Upper lobe of left lung (tissue), 6 donors: ENCODE measurements around the gene MRPL50. TPM values are rescaled to one million over a fixed set of nuclear protein-coding genes. Genes with fewer than 3 reads are reported as not detected.

Source experiments
- ATAC-seq, 2 donors: fragments of 200-7000 bp; cut with Tn5 transposase; one replicate each; pipeline ENCODE4 v1.9.1; 2022; ENCODE audit warnings: mild to moderate bottlenecking in 2 of 2, moderate library complexity in 2 of 2; ENCODE audit not compliant: low FRiP score in 2 of 2
- DNase-seq, 2 donors: peaks; one replicate each; pipeline ENCODE4 v3.0.0-alpha.2; 2019 to 2020
- H3K27ac ChIP-seq, 4 donors: fragments of 200-600 bp; sonication (generic); one replicate each; pipeline ENCODE4 v1.5.1; 2016 to 2019
- H3K27me3 ChIP-seq, 4 donors: fragments of 200-600 bp; sonication (generic); one replicate each; pipeline ENCODE4 v1.5.1; 2017 to 2019
- H3K36me3 ChIP-seq, 4 donors: fragments of 200-600 bp; sonication (generic); one replicate each; pipeline ENCODE4 v1.5.1; 2016 to 2019
- H3K4me1 ChIP-seq, 4 donors: fragments of 200-600 bp; sonication (generic); one replicate each; pipeline ENCODE4 v1.5.1; 2018 to 2019
- H3K4me3 ChIP-seq, 4 donors: fragments of 200-600 bp; sonication (generic); one replicate each; pipeline ENCODE4 v1.5.1; 2017 to 2019; ENCODE audit warnings: mild to moderate bottlenecking in 2 of 4, moderate library complexity in 1 of 4
- H3K9me3 ChIP-seq, 4 donors: fragments of 200-600 bp; sonication (generic); one replicate each; pipeline ENCODE4 v1.5.1; 2018 to 2019
- EP300 ChIP-seq, 4 donors: sonication (generic); formaldehyde crosslinking; IDR thresholded peaks; one replicate each; pipeline ENCODE4 v1.5.1; 2017; ENCODE audit warnings: antibody characterized with exemption in 4 of 4, control low read depth in 2 of 4
- POLR2A ChIP-seq, 4 donors: fragments of 450-650 bp; IDR thresholded peaks; one replicate each; pipeline ENCODE4 v1.5.1; 2016 to 2017; ENCODE audit warnings: antibody characterized with exemption in 4 of 4, mild to moderate bottlenecking in 2 of 4
- POLR2AphosphoS5 ChIP-seq, 2 donors: sonication (generic); formaldehyde crosslinking; IDR thresholded peaks; one replicate each; pipeline ENCODE4 v1.5.1; 2017; ENCODE audit warnings: antibody characterized with exemption in 2 of 2
- WGBS, 2 donors: methylation state at CpG; one replicate each; pipeline ENCODE4 v1.1.5; 2017 to 2018; 5-methylcytosine and 5-hydroxymethylcytosine counted together
- total RNA-seq, 6 donors: library from RNA; depleted of rRNA in 4 of 6; stranded (reverse); fragments of >200 nt in 4 of 6; gene quantifications; one replicate each; pipeline versions ENCODE4 v1.1.0 to v1.2.1, GENCODE V29; 2016 to 2021
- TF ChIP-seq, protein P1 (sequence below), 6 experiments: fragments of 450-650 bp in 4 of 6; fragments of 200-600 bp in 2 of 6; sonication (generic) in 2 of 6; IDR thresholded peaks; one replicate each; pipeline ENCODE4 v1.5.1; 2016 to 2019; ENCODE audit warnings: antibody characterized with exemption in 6 of 6
- donor health status: DM: no; HTN: no; CAD: no; lungs with moderate emphysema.
- donor health status: DM: no; HTN: yes; CAD: no; lungs with severe emphysema.

Gene MRPL50
- total RNA-seq, 6 donors from 2014 or later = 3.9 to 13.4 (median 9.2) TPM

DNA sequence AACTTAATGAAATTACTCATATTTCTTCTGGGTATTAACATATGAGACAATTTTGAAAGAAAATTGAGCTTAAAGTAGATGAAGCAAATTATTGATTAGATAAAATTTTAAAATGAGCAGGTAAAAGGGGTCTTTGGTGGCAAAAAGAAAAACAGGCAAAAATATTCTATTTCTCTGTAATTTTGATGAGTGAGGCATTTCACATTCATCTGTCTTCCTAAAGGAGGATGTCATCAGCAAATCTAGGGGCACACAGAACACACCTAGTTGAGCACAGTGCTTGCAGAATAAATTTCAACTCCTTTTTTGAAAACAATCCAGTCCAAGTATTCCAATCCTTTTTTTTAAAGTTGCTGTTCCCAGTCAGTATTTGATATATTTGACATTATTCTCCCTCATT, 16.4 kb upstream of the MRPL50 start:
- H3K9me3 ChIP-seq = peaks cover 56 to 68% (median 59%) of the 10 kb centered on the region in 4 donors
- H3K4me3 ChIP-seq = no peak overlapping the region
- TF ChIP-seq, protein P1, sequence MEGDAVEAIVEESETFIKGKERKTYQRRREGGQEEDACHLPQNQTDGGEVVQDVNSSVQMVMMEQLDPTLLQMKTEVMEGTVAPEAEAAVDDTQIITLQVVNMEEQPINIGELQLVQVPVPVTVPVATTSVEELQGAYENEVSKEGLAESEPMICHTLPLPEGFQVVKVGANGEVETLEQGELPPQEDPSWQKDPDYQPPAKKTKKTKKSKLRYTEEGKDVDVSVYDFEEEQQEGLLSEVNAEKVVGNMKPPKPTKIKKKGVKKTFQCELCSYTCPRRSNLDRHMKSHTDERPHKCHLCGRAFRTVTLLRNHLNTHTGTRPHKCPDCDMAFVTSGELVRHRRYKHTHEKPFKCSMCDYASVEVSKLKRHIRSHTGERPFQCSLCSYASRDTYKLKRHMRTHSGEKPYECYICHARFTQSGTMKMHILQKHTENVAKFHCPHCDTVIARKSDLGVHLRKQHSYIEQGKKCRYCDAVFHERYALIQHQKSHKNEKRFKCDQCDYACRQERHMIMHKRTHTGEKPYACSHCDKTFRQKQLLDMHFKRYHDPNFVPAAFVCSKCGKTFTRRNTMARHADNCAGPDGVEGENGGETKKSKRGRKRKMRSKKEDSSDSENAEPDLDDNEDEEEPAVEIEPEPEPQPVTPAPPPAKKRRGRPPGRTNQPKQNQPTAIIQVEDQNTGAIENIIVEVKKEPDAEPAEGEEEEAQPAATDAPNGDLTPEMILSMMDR (IDR thresholded peaks at IDR 0.05) = no peak
- TF ChIP-seq POLR2A (IDR thresholded peaks at IDR 0.05) (no peak), EP300 (IDR thresholded peaks at IDR 0.05) (no peak), POLR2AphosphoS5 (IDR thresholded peaks at IDR 0.05) (no peak)
- no peaks in the 10 kb centered on the region for H3K4me1 ChIP-seq
- no peaks in the 10 kb centered on the region for H3K36me3 ChIP-seq
- H3K27me3 ChIP-seq = no peaks in the 10 kb centered on the region
- H3K27ac ChIP-seq = no peak overlapping the region
- ATAC-seq (no peak), DNase-seq (no peak)

DNA sequence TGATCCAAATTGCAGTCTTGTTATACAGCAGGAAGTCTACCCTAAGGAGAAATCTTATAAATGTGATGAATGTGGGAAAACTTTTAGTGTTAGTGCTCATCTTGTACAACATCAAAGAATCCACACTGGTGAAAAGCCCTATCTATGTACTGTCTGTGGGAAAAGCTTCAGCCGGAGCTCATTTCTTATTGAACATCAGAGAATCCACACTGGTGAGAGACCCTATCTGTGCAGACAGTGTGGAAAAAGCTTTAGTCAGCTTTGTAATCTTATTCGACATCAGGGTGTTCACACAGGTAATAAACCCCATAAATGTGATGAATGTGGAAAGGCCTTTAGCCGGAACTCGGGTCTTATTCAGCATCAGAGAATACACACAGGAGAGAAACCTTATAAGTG, 10.7 kb upstream of the MRPL50 start:
- 97 to 100% methylated on average over 4 of the region's 4 CpGs for WGBS, 2 donors
- Histone ChIP-seq H3K36me3 (peaks cover 38 to 57% (median 52%) of the 10 kb centered on the region in 4 donors), H3K4me1 (no peaks in the 10 kb centered on the region), H3K9me3 (peaks cover 91 to 99% (median 95%) of the 10 kb centered on the region in 4 donors), H3K27ac (no peak overlapping the region), H3K27me3 (no peaks in the 10 kb centered on the region), H3K4me3 (no peak overlapping the region)
- ATAC-seq (no peak), DNase-seq (no peak)
- no peak for TF ChIP-seq POLR2AphosphoS5 (IDR thresholded peaks at IDR 0.05)
- no peak for TF ChIP-seq POLR2A (IDR thresholded peaks at IDR 0.05)
- TF ChIP-seq EP300 (IDR thresholded peaks at IDR 0.05) = no peak
- TF ChIP-seq, protein P1 (IDR thresholded peaks at IDR 0.05) = no peak

DNA sequence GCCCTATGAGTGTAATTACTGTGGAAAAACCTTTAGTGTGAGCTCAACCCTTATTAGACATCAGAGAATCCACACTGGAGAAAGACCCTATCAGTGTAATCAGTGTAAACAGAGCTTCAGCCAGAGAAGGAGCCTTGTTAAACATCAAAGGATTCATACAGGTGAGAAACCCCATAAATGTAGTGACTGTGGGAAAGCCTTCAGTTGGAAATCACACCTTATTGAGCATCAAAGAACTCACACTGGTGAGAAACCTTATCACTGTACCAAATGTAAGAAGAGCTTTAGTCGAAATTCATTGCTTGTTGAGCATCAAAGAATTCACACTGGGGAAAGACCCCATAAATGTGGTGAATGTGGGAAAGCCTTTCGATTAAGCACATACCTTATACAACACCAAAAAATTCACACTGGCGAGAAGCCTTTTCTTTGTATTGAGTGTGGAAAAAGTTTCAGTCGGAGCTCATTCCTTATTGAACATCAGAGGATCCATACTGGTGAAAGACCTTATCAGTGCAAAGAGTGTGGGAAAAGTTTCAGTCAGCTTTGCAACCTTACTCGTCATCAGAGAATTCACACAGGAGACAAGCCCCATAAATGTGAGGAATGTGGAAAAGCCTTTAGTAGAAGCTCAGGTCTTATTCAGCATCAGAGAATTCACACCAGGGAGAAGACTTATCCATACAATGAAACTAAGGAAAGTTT, 10.1 kb upstream of the MRPL50 start:
- ATAC-seq = no peak
- Histone ChIP-seq H3K4me3 (no peak overlapping the region), H3K27ac (no peak overlapping the region), H3K9me3 (peaks cover 88 to 100% (median 95%) of the 10 kb centered on the region in 4 donors), H3K4me1 (no peaks in the 10 kb centered on the region), H3K36me3 (peaks cover 43 to 63% (median 58%) of the 10 kb centered on the region in 4 donors), H3K27me3 (no peaks in the 10 kb centered on the region)
- WGBS, 2 donors = 96 to 97% methylated on average over 5 of the region's 5 CpGs
- TF ChIP-seq POLR2AphosphoS5 (IDR thresholded peaks at IDR 0.05) (no peak), POLR2A (IDR thresholded peaks at IDR 0.05) (no peak), EP300 (IDR thresholded peaks at IDR 0.05) (no peak)
- TF ChIP-seq, protein P1 (IDR thresholded peaks at IDR 0.05) = no peak
- DNase-seq = no peak

DNA sequence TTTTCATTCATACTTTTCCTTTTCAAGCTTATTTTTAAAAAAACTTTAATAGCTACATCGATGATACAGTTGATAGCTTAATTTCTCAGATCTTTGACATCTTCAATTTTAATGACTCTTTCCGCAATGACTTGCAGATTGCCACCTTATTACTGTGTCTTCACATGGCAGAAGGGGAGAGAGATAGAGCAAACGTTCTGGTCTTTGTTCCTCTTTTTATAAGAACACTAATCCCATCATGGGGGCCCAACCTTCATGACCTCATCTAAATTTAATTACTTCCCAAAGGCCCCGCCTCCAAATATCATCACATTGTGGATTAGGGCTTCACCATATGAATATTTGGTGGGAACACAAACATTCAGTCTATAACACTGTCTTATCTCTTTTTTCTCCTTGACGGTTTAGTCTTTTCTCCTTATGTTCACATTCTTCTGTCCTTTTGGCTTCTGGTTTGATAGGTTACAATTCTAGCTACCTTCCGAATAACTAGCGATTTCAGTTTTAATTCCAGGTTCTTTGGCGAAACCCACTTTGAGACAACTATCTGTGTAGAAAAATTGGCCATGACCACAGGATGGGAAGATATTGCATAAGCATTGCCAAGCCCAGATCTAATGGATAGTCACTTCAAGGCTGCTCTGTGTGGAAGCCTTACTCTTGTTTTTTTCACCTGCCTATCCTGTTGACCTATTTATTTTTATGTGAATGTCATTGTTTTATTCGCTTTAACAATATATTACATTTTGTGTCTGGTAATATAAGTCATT, 5.3 kb upstream of the MRPL50 start:
- ATAC-seq (no peak), DNase-seq (no peak)
- 96 to 97% methylated on average over 9 of the region's 9 CpGs for WGBS, 2 donors
- H3K27me3 ChIP-seq = no peaks in the 10 kb centered on the region
- TF ChIP-seq EP300 (IDR thresholded peaks at IDR 0.05) = no peak
- TF ChIP-seq POLR2AphosphoS5 (IDR thresholded peaks at IDR 0.05) = no peak
- TF ChIP-seq, protein P1 (IDR thresholded peaks at IDR 0.05) = no peak
- no peak for TF ChIP-seq POLR2A (IDR thresholded peaks at IDR 0.05)
- no peak overlapping the region for H3K27ac ChIP-seq
- H3K36me3 ChIP-seq = peaks cover 52 to 86% (median 80%) of the 10 kb centered on the region in 4 donors
- H3K4me1 ChIP-seq = peaks cover 14 to 20% (median 17%) of the 10 kb centered on the region in 4 donors
- no peak overlapping the region for H3K4me3 ChIP-seq
- peaks cover 44 to 55% (median 53%) of the 10 kb centered on the region in 4 donors for H3K9me3 ChIP-seq
